ENCODE results near the gene SASH3.

Gene SASH3

GRCh38 chrX:129744861-129745321 lies 34.9 kb upstream of the SASH3 start:
- no peak overlapping the region for H3K23ac ChIP-seq (ENCODE audit: low read length)
- no peak overlapping the region for H3K4me2 ChIP-seq (ENCODE audit: low read length)
- H3K36me3 ChIP-seq (ENCODE audit: control insufficient read depth, insufficient read depth, low read length) = no peaks in the 10 kb centered on the region
- H3K79me2 ChIP-seq (ENCODE audit: control insufficient read depth, insufficient read depth, low read length) = no peaks in the 10 kb centered on the region
- no CpG with 5 or more reads among the region's 10 CpGs for WGBS (ENCODE audit: extremely low coverage, insufficient coverage, low lambda C conversion rate)
- DNase-seq = no peak
- no peak overlapping the region for H3K27ac ChIP-seq (ENCODE audit: low read depth, low read length)
- H4K5ac ChIP-seq (ENCODE audit: low read length) = no peak overlapping the region
- H3K79me1 ChIP-seq (ENCODE audit: low read length) = no peaks in the 10 kb centered on the region
- H2BK15ac ChIP-seq (replicated peaks; ENCODE audit: low read depth) = no peak overlapping the region
- H3K56ac ChIP-seq (ENCODE audit: low read length) = no peak overlapping the region
- H2AK5ac ChIP-seq (ENCODE audit: low read length) = no peak overlapping the region
- no peak overlapping the region for H2BK5ac ChIP-seq (ENCODE audit: low read length)
- no peak overlapping the region for H3K9ac ChIP-seq (ENCODE audit: low read length)
- no peak overlapping the region for H3K4ac ChIP-seq (ENCODE audit: low read depth, low read length)
- no peak overlapping the region for H3K18ac ChIP-seq (ENCODE audit: low read length)
- no peak overlapping the region for H2BK120ac ChIP-seq (ENCODE audit: low read depth, low read length)
- no peak overlapping the region for H3K4me3 ChIP-seq (ENCODE audit: low read length)
- no peak overlapping the region for H4K8ac ChIP-seq (ENCODE audit: low read depth, low read length)
- H3K27me3 ChIP-seq (ENCODE audit: insufficient read depth, low read length, poor library complexity) = no peaks in the 10 kb centered on the region
- H3K4me1 ChIP-seq (ENCODE audit: control insufficient read depth, low read depth, low read length) = no peaks in the 10 kb centered on the region

GRCh38 chrX:129746557-129747470 lies 32.9 kb upstream of the SASH3 start:
- no peak overlapping the region for H3K27ac ChIP-seq (ENCODE audit: low read depth, low read length)
- H3K4ac ChIP-seq (ENCODE audit: low read depth, low read length) = no peak overlapping the region
- no peaks in the 10 kb centered on the region for H3K36me3 ChIP-seq (ENCODE audit: control insufficient read depth, insufficient read depth, low read length)
- no peak overlapping the region for H3K23ac ChIP-seq (ENCODE audit: low read length)
- no peaks in the 10 kb centered on the region for H3K27me3 ChIP-seq (ENCODE audit: insufficient read depth, low read length, poor library complexity)
- H2BK15ac ChIP-seq (replicated peaks; ENCODE audit: low read depth) = no peak overlapping the region
- no peak overlapping the region for H3K9ac ChIP-seq (ENCODE audit: low read length)
- H2BK5ac ChIP-seq (ENCODE audit: low read length) = no peak overlapping the region
- H3K56ac ChIP-seq (ENCODE audit: low read length) = no peak overlapping the region
- no CpG with 5 or more reads among the region's 7 CpGs for WGBS (ENCODE audit: extremely low coverage, insufficient coverage, low lambda C conversion rate)
- H3K4me2 ChIP-seq (ENCODE audit: low read length) = no peak overlapping the region
- H2BK120ac ChIP-seq (ENCODE audit: low read depth, low read length) = no peak overlapping the region
- no peak overlapping the region for H3K18ac ChIP-seq (ENCODE audit: low read length)
- no peaks in the 10 kb centered on the region for H3K79me2 ChIP-seq (ENCODE audit: control insufficient read depth, insufficient read depth, low read length)
- no peak overlapping the region for H2AK5ac ChIP-seq (ENCODE audit: low read length)
- H3K79me1 ChIP-seq (ENCODE audit: low read length) = no peaks in the 10 kb centered on the region
- no peak for DNase-seq
- no peak overlapping the region for H3K4me3 ChIP-seq (ENCODE audit: low read length)
- no peak overlapping the region for H4K8ac ChIP-seq (ENCODE audit: low read depth, low read length)
- no peak overlapping the region for H4K5ac ChIP-seq (ENCODE audit: low read length)
- H3K4me1 ChIP-seq (ENCODE audit: control insufficient read depth, low read depth, low read length) = no peaks in the 10 kb centered on the region

- H2BK120ac ChIP-seq (ENCODE audit: low read depth, low read length) = no peak overlapping the region
- no peak for DNase-seq
- no peak overlapping the region for H2AK5ac ChIP-seq (ENCODE audit: low read length)
- no peak overlapping the region for H2BK5ac ChIP-seq (ENCODE audit: low read length)
- no peak overlapping the region for H4K5ac ChIP-seq (ENCODE audit: low read length)
- H3K27me3 ChIP-seq (ENCODE audit: insufficient read depth, low read length, poor library complexity) = no peaks in the 10 kb centered on the region
- no peak overlapping the region for H3K27ac ChIP-seq (ENCODE audit: low read depth, low read length)
- H4K8ac ChIP-seq (ENCODE audit: low read depth, low read length) = no peak overlapping the region
- H2BK15ac ChIP-seq (replicated peaks; ENCODE audit: low read depth) = no peak overlapping the region
- H3K79me1 ChIP-seq (ENCODE audit: low read length) = no peaks in the 10 kb centered on the region
- no peak overlapping the region for H3K4me2 ChIP-seq (ENCODE audit: low read length)
- H3K9ac ChIP-seq (ENCODE audit: low read length) = no peak overlapping the region
- no peak overlapping the region for H3K18ac ChIP-seq (ENCODE audit: low read length)
- WGBS (ENCODE audit: extremely low coverage, insufficient coverage, low lambda C conversion rate) = no CpG with 5 or more reads among the region's 4 CpGs
- no peaks in the 10 kb centered on the region for H3K4me1 ChIP-seq (ENCODE audit: control insufficient read depth, low read depth, low read length)
- H3K36me3 ChIP-seq (ENCODE audit: control insufficient read depth, insufficient read depth, low read length) = no peaks in the 10 kb centered on the region
- H3K4me3 ChIP-seq (ENCODE audit: low read length) = no peak overlapping the region
- no peaks in the 10 kb centered on the region for H3K79me2 ChIP-seq (ENCODE audit: control insufficient read depth, insufficient read depth, low read length)
- H3K23ac ChIP-seq (ENCODE audit: low read length) = no peak overlapping the region
- no peak overlapping the region for H3K4ac ChIP-seq (ENCODE audit: low read depth, low read length)
- no peak overlapping the region for H3K56ac ChIP-seq (ENCODE audit: low read length)
These were observed 32.2 kb upstream of the SASH3 start for GRCh38 chrX:129747533-129747932.

- H3K27me3 ChIP-seq (ENCODE audit: insufficient read depth, low read length, poor library complexity) = no peaks in the 10 kb centered on the region
- H3K4me3 ChIP-seq (ENCODE audit: low read length) = no peak overlapping the region
- no peaks in the 10 kb centered on the region for H3K4me1 ChIP-seq (ENCODE audit: control insufficient read depth, low read depth, low read length)
- no peak overlapping the region for H4K5ac ChIP-seq (ENCODE audit: low read length)
- H3K27ac ChIP-seq (ENCODE audit: low read depth, low read length) = no peak overlapping the region
- no peaks in the 10 kb centered on the region for H3K79me2 ChIP-seq (ENCODE audit: control insufficient read depth, insufficient read depth, low read length)
- DNase-seq = no peak
- no peak overlapping the region for H3K23ac ChIP-seq (ENCODE audit: low read length)
- H2AK5ac ChIP-seq (ENCODE audit: low read length) = no peak overlapping the region
- no peak overlapping the region for H2BK5ac ChIP-seq (ENCODE audit: low read length)
- no peak overlapping the region for H2BK15ac ChIP-seq (replicated peaks; ENCODE audit: low read depth)
- H3K79me1 ChIP-seq (ENCODE audit: low read length) = no peaks in the 10 kb centered on the region
- no peaks in the 10 kb centered on the region for H3K36me3 ChIP-seq (ENCODE audit: control insufficient read depth, insufficient read depth, low read length)
- H3K9ac ChIP-seq (ENCODE audit: low read length) = no peak overlapping the region
- no peak overlapping the region for H3K4me2 ChIP-seq (ENCODE audit: low read length)
- no peak overlapping the region for H4K8ac ChIP-seq (ENCODE audit: low read depth, low read length)
- no peak overlapping the region for H3K18ac ChIP-seq (ENCODE audit: low read length)
- H3K56ac ChIP-seq (ENCODE audit: low read length) = no peak overlapping the region
- H2BK120ac ChIP-seq (ENCODE audit: low read depth, low read length) = no peak overlapping the region
- no CpG with 5 or more reads among the region's 4 CpGs for WGBS (ENCODE audit: extremely low coverage, insufficient coverage, low lambda C conversion rate)
- H3K4ac ChIP-seq (ENCODE audit: low read depth, low read length) = no peak overlapping the region
These were observed 31.4 kb upstream of the SASH3 start for GRCh38 chrX:129748305-129748704.

- Histone ChIP-seq H3K4me3 (ENCODE audit: low read length) (no peak overlapping the region), H2BK15ac (replicated peaks; ENCODE audit: low read depth) (no peak overlapping the region), H3K27me3 (ENCODE audit: insufficient read depth, low read length, poor library complexity) (no peaks in the 10 kb centered on the region), H3K27ac (ENCODE audit: low read depth, low read length) (no peak overlapping the region), H3K4me2 (ENCODE audit: low read length) (no peak overlapping the region), H3K4me1 (ENCODE audit: control insufficient read depth, low read depth, low read length) (no peaks in the 10 kb centered on the region), H3K36me3 (ENCODE audit: control insufficient read depth, insufficient read depth, low read length) (no peaks in the 10 kb centered on the region), H2BK5ac (ENCODE audit: low read length) (no peak overlapping the region), H2AK5ac (ENCODE audit: low read length) (no peak overlapping the region), H2BK120ac (ENCODE audit: low read depth, low read length) (no peak overlapping the region), H3K9ac (ENCODE audit: low read length) (no peak overlapping the region), H4K5ac (ENCODE audit: low read length) (no peak overlapping the region), H4K8ac (ENCODE audit: low read depth, low read length) (no peak overlapping the region), H3K56ac (ENCODE audit: low read length) (no peak overlapping the region), H3K4ac (ENCODE audit: low read depth, low read length) (no peak overlapping the region), H3K79me2 (ENCODE audit: control insufficient read depth, insufficient read depth, low read length) (no peaks in the 10 kb centered on the region), H3K18ac (ENCODE audit: low read length) (no peak overlapping the region), H3K23ac (ENCODE audit: low read length) (no peak overlapping the region), H3K79me1 (ENCODE audit: low read length) (no peaks in the 10 kb centered on the region)
- WGBS (ENCODE audit: extremely low coverage, insufficient coverage, low lambda C conversion rate) = no CpG with 5 or more reads among the region's 2 CpGs
- no peak for DNase-seq
These were observed 30.7 kb upstream of the SASH3 start for GRCh38 chrX:129749069-129749468.

Measured in mesendoderm (in vitro differentiated cells).